NCI-H1436 (cell line): Measurements from ENCODE around the gene HOXA6.
A peak's percentile ranks its signal among the peaks of the same experiment; 100 is the strongest.

Source experiments
- DNase-seq: peaks from one replicate; lab custom pipeline; 2025; lab: John Stamatoyannopoulos, UW

Gene HOXA6

DNA sequence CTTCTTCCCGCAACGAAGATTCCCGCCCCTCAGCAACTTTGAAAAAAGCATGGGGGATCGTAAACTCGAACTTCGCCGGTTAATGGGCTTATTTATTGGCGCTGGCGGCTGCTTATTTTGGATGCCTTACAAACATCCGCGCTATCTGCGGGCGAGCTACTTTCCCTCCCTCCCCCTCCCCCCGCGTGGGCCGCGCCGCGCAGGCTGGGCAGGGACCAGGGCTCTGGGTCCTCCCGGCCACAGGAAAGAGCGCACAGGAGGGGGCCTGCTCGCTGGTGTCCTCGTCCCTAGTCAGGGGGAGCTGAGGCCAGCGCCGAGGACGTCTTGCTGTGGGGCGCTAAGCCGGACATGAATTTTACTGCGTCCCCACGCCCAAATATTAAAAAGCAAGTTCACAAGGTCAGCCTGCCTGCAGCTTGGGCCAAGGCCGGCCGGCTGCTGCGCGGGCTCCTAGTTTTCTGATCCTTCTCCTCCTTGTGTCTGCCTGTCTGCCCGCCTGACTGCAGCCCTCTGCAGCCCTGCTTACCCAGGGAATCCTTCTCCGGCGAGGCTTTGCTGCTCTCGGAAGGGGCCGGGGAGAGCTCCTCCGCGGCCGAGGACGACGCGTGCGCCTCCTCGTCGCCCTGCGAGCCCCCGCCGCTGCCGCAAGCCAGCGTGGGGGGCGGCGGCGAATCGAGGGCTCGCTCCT, 25.4 kb upstream of the HOXA6 start:
- peak; percentile 12 for DNase-seq

DNA sequence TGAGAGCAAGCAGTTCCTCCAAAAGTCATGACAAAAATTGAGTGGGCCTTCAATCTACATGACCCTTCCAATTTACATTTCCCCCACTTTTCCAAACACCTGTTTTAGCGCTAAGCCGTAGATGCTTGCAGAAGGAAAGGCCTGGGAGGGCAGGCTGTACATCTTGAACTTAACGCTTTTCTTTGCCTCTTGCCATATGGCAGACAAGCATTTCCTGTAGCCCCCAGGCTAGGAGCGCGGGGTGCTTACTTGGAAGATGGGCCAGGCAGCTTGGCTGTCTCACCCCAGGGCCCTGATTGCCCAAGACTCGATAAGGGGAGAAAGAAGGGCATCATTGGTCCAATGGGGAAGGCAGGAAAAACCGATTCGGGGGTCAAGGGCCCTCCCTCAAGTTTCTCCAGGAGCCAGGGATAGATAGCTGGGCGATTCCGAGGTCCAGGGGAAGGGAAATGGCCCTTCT, 24.8 kb upstream of the HOXA6 start:
- DNase-seq, result no peak

DNA sequence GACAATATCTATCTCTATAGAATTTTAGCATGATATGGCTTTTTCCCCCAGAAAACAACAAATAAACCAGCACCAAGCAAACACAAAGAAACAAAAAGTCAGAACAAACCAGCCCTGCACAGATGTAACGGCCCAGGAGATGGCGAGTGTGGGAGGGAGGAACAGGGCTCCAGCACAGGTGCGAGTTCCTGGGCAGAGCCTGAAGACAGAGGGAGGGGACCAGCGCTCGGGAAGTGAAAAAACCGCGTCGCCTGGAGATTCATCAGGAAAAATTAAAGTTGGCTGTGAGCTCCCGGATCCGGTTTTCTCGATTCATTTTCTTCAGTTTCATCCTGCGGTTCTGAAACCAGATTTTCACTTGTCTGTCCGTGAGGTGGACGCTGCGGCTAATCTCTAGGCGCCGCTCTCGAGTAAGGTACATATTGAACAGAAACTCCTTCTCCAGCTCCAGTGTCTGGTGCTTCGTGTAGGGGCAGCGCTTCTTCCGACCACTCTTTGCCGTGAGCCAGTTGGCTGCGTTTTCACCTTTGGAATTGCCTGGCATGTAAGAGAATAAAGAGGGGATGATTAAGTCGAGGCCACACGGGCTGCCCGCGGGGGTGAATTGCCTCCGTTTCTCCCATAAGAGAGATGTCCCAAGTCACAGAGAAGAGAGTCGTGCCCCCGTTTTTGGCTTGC, 24.2 kb upstream of the HOXA6 start:
- peak; percentile 34 for DNase-seq

DNA sequence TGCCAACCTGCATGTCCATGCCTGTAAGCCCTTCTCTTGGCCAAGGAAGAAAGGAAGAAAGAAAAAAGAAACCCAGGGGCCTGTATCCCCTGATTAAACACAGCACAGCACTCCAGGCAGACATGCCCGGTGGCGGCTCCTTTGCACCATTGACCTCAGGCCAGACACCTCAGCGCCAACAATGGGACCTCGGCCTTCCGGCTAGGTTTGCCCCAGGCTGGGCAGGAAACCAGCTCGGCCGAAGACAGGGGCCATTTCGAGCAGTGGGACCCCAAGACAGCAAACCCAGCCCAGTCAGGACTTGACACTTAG, 23.7 kb upstream of the HOXA6 start:
- DNase-seq, result no peak

DNA sequence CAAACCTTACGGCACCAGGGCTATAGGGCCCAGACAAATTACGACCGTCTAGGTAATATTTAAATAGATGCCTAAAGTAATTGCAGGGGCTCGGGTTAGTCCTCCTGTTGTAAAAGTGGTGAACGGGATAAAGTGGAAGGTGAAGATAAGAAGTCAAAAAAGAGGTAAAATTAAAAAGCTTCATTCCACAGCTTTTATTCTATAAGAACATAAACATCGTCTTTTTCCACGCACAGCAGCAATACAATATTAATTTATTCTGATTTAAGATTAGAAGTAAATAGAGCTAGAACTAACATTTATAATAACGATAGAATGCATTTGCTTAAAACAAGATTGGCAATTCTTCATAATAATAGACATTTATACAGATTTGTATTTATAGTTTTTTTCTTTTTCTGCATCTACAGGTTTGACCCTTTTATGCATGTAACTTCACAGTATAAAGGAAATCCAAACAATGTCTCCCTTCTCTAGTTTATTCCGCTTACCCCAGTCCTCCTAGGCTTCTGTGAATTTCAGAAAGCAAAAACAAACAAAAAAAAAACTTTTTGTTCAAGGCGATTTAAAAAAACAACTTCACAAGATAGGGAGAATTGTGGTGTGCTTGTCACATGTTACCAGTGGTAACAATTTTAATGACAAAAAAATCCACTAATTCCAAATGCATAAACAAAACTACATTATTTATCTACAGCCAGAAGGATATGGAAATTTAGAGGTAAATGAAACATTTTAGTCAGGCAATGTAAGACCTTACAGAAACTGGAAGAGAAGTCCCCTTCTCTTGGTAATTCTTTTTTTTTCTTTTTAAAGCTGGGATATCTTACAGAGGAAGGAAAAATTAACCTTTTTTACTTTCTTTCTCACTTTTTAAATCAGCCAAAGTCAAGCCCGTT, 23.1 kb upstream of the HOXA6 start:
- no peak for DNase-seq

DNA sequence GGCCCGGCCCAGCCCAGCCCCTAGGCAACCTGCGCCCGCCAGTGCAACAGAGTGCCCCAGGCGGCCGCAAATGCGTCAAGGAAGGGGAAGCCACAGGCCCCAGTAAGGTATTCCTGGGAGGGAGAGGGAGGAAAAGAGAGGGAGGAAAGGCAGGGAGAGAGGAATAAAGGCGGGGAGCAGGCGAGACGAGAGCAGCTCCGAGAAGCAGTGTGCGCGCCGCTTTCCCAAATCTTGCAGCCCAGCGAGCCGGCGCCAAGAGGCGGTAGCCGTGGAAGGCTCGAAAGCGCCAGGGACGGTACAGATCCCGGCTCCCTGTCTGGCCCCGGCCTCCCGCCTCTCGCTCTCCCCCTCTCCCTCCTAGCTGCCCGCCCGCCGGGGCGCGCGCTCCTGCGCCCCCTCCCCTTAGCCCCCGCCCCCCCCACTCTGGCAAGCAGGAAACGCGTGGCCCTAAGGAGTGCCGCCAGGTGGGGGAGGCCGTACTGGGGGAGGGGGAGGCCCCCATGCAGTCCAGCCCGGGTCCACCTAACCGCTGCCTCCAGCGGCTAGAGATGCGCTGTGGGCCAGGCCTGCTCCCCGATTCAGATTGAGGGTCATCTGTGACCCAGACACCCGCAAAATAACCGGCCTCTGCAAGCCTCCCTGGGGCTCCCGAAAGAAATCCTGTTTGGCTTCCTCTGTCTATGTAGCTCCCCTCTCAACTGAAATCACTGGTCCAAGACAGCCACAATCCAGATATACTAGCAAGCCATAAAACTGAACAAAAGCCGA, 22.3 kb upstream of the HOXA6 start:
- DNase-seq, result peak; percentile 58

DNA sequence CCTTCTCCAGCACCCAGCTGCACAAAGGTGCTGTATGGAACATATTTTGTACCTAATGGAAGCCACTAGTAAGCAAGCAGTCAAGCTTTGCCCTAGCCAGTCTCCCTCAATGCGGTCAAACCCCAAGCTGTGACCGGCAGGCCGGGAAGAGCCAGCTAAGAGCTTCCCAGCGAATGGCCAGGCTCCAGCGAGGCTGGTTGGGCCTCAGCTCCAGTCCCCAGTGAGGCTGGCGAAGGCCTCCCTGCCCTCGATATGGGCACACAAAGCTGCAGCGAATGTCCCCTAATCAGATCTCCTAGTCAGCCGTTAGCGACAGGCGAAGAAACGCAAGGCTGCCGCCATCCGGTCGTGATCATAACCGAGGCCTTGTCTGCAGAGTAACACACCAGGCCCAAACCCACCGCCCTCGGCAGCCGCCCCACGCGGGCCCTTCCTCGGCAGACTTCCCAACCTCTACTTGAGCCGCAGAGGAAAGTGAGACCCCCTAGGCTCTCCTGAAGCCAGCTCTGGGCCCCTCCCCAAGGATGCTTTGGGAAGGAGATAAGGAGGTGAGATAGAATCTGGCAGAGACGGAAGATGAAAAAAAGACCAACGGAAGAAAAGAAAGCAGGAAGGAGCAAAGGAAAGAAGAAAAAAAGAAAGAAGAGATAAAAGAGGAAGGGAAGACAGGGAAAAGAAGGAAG, 20.8 kb upstream of the HOXA6 start:
- peak; percentile 54 for DNase-seq

DNA sequence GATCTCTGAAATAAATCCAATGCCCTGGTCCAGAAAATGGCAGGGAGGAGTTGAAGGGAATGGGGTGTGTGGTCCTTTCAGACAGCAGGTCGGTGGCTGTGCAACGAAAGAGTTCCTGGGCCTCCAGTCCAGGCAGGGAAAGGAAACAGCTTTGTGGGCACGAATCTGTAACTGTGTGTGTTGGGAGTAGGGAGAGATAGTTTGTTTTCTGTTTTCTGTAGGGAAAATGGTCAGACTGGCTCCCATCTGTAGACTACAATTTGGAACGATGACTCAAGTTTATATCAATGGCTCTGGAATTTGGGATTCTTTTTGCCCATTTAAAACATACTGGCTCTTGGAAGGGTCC, 20.3 kb upstream of the HOXA6 start:
- no peak for DNase-seq

DNA sequence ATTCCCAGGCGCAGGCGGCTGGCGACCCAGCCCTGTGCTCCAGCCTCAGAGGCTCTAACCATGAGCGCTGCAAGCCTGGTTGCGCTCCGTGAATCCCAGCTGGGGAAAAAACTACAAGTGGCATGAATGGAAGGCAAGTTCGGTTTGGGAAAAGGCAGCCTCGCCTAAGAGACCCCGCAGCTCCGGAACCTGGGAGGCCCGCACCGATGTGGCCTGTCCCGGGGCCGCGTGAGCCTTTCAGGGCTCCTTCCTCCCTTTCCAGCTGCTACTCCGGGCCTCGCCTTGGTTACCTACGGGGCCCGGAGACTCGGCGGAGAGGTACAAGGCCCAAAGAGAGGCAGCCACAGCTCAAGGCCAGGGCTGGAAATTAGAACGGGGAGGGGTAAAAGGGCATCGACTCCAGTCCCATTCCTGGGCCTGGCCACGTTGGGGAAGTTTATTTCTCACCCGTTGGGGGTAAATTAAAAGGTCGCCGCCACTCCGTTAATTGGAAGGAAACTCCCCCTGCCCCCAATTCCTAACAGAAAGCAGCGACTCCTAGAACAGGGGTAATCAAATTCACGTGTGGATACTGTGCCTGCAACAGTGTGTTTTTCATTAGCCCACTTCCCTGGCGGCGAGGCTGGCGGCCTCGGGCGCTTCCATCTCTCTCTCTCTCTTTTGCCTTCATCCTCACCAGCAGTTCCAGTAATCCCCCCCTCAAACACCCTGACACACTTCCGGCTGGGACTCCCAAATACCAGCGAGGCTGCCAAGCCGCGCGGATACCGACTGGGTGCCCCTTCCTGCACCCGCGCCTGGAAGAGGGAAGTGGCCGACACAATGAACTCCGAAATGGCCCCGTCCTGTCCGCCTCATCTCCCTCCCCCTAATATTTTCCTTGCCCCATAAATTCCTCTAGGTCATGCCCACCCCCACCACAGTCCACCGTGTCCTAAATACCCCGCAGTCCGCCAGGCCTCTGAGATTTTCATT, 19.2 kb upstream of the HOXA6 start:
- DNase-seq, result no peak

DNA sequence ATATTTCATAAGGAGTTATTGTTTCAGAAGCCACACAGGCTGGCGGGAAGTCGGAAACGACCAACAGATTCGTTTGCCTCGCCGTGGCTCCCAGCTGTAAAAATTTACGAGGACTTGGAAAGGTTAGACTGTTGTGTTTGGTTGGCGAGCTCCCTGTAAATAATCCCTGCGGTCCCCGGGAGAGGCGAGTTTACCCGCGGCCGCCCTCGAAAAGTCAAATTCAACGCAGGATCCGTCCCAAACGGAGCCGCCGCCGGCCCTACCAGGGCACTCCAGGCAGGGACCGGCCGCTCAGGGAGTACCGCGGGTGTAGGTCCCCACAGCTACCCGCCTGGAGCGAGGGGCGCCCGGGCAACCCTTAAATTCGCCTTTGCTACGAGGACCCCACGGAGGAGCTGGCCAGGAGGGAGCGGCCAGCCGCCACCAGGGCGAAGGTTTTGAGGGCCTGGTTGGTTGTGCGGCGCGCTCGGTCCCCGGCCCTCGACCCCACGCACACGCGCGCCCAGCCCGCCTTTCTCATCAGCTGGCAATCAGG, 18.5 kb upstream of the HOXA6 start:
- no peak for DNase-seq

DNA sequence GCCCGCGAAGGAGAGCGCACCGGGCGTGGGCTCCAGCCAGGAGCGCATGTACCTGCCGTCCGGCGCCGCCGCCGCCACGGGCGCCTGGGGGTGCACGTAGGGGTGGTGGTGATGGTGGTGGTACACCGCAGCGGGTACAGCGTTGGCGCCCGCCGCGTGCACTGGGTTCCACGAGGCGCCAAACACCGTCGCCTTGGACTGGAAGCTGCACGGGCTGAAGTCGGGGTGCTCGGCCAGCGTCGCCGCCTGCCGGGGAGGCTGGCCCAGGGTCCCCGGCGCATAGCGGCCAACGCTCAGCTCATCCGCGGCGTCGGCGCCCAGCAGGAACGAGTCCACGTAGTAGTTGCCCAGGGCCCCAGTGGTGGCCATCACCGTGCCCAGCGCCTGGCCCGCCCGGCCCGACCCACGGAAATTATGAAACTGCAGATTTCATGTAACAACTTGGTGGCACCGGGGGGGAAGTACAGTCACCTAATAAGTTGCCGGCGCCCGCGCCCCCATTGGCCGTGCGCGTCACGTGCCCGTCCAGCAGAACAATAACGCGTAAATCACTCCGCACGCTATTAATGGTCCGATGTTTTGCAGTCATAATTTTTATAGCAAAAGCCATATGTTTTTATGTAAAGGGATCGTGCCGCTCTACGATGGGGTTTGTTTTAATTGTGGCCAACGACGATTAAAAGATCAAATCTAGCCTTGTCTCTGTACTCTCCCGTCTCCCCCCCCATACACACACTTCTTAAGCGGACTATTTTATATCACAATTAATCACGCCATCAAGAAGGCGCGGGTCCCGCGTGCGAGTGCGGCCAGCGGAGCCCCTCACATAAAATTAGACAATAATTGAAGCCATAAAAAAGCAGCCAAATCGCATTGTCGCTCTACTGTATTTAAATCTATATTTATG, 17.8 kb upstream of the HOXA6 start, which contains the start of gene HOXA9:
HOXA9 (minus strand) TSS at position 449 of the 907 bp plus-strand sequence; CDS start at position 369, 80 bp downstream.
- DNase-seq, result no peak

DNA sequence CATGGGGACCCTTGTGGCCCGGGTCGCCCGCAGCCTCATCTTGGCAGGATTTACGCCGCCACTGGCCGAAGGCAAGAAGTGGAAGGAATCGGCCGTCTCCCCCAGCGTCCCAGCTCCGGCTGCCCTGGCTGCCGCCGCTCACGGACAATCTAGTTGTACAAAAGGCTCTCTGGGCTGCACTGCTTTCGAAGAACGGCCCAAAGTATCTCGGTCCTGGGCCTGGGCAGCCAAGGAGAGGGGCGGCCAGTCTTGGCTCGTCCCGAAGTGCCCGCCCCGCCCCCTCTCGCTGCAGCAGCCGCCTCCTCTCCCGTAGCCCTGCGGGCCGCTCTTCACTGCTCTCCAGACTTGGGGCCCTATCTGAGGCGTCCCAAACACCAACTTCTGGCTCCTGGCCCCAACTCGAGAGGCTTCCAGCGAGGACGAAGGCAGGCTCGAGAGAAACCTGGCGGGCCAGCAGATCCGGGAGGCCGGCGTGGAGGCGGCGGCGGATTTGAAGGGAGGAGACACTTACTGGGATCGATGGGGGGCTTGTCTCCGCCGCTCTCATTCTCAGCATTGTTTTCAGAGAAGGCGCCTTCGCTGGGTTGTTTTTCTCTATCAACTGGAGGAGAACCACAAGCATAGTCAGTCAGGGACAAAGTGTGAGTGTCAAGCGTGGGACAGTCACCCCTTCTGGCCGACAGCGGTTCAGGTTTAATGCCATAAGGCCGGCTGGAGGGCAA, 17.0 kb upstream of the HOXA6 start:
- no peak for DNase-seq

DNA sequence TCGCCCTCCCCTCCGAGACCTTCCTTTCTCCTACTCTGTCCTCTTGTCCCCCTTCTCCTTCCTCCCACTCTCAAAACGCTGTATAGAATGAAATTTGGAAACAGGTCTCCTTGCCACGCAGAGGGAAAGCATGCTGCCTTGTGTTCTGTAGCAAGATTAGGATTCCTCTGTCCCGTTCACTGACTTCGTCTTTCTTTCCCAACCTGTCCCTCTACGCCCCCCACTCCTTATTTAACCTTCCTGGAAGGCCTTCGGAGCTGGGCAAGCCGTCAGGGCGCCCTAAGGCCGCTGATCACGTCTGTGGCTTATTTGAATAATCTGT, 16.4 kb upstream of the HOXA6 start:
- DNase-seq, result no peak

DNA sequence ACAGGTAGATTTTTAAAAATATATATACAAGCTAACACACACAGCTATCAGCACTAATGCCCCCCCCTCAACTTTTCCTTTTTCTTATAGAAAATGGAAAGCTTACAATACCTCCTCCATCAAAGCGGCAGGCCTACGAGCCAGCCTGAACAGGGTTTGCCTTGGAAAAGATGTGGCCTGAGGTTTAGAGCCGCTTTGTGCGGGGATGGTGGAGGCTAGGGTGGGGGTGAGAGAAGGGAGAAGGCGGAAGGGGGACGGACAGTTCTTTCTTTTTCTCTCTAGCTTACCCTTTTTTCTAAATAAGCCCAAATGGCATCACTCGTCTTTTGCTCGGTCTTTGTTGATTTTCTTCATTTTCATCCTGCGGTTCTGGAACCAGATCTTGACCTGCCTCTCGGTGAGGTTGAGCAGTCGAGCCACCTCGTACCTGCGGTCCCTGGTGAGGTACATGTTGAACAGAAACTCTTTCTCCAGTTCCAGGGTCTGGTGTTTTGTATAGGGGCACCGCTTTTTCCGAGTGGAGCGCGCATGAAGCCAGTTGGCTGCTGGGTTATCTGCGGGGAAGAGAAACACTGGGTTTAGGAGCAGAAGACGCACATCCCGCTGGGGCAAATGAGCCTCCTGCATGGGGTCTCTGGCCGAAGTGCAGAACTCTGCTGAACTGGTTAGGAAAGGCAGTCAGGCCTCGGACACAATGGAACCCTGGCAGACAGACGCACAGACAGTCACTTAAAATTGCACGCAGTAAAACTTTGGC, 15.9 kb upstream of the HOXA6 start:
- no peak for DNase-seq

DNA sequence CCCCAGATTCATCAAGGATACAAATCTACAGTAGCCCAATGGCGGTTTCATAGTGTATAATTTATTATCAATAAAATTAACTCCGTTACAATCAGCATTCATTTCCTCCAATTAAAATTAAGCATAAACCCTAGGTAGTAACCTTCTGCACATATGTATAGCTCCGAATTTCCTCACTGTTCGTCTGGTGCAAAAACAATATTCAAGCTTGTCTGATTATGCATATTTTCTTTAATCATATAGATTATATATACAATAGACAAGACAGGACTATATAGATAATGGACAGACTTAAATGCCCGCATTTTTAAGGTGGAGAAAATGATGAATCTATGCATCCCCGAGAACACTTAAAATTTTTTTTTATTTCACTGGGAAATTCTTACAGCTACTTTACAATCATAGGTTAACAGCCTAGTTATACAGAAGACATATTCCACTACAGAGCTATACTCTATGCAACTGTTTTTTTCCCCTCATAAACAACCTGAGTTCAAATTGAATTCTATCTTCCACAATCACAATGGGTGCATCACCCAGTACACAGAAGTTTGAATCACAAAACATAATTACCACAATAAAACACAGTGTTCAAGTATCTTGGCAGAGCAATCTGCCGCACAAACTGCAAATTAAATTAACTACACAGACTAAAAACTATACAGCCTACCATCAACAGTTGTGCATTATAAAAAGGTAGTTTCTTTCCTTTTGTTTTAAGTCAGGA, 15.2 kb upstream of the HOXA6 start:
- DNase-seq, result no peak

DNA sequence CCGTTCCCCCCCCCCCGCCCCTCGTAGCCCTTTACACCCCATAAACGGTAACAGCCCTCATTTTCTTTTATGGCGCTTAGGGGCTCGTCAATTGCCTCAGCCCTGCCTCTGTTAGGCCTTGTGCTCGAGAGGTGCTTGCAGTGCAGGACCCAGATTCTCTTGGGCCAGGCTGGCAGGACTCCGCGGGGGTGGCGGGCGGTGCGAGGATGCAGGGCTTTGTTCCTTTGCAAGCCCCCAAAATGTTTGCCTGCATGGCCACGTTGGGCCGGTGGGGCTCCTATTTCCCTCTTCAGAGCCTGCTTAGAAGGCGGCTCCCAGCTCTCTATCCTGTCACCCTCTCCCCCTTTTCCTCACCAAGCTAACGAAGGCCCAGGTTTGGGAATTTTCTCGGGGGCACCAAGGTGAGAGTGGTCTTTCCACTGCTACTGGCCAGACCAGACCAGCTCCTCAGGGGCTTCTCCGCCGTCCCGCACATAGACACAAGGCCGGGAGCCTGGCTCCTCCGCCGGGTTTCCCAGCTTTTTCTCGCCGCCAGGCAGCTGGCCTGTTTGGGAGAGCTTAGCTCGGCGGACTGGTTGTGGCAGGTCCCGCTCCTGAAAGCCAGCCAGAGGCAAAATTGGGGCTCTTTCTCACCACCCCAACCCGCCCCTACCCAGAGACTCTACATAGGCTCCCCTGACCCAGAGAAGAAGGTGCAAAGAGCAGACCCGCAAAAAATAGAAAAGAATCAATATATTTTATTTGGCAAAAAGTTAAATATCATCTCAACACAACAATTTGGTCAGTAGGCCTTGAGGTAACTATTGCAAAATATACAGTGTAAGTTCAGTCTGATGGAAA, 14.4 kb upstream of the HOXA6 start:
- DNase-seq, result no peak
